Right lobe of liver (tissue), 4 donors: ENCODE measurements around the gene GRIK1.

ENCODE experiments used
- CTCF ChIP-seq, 4 donors: fragments of 200-600 bp in 3 of 4; fragments of 450-650 bp in 1 of 4; IDR thresholded peaks; one replicate each; pipeline versions ENCODE4 v1.5.1 to v1.8.0; 2016 to 2022; ENCODE audit warnings: antibody characterized with exemption in 4 of 4, mild to moderate bottlenecking in 2 of 4
- POLR2A ChIP-seq: fragments of 450-650 bp; IDR thresholded peaks from one replicate; pipeline ENCODE4 v1.6.1; 2017; ENCODE audit warnings: antibody characterized with exemption, mild to moderate bottlenecking
- donor health status: DM: no; HTN: no; CAD: no.
- donor health status: DM: no; HTN: no; CAD: no.
- donor health status: DM: no; HTN: yes; CAD: no.

GRCh38 chr21:29810871-29811270 lies 128.9 kb downstream of the GRIK1 start:
- no peak for TF ChIP-seq CTCF (IDR thresholded peaks at IDR 0.05)
- TF ChIP-seq POLR2A, result no peak
